Neural progenitor cell (in vitro differentiated cells): ENCODE data around the gene CDH23. TPM values are rescaled to one million over a fixed set of nuclear protein-coding genes. Genes with fewer than 3 reads are reported as not detected.

Experiments used
- DNase-seq: peaks from one replicate; pipeline ENCODE4 v3.0.0-alpha.2; 2016; ENCODE audit warnings: low spot score
- H2AFZ ChIP-seq: fragments of 200-600 bp; sonication (generic); replicated peaks from 2 replicates; pipeline ENCODE4 v1.6.1; 2016; ENCODE audit warnings: antibody characterized with exemption
- H3F3A ChIP-seq: fragments of 200-600 bp; sonication (generic); 2 replicates; pipeline ENCODE4 v1.6.1; 2016; ENCODE audit warnings: antibody characterized with exemption, low read depth
- H3K27ac ChIP-seq: fragments of 200-600 bp; sonication (generic); 2 replicates; pipeline ENCODE4 v1.5.1; 2016; ENCODE audit warnings: mild to moderate bottlenecking
- H3K27me3 ChIP-seq: fragments of 200-600 bp; sonication (generic); 2 replicates; pipeline ENCODE4 v1.6.1; 2016; ENCODE audit warnings: mild to moderate bottlenecking, moderate library complexity
- H3K36me3 ChIP-seq: fragments of 200-600 bp; sonication (generic); 2 replicates; pipeline ENCODE4 v1.5.1; 2016
- H3K4me1 ChIP-seq: fragments of 200-600 bp; sonication (generic); 2 replicates; pipeline ENCODE4 v1.6.1; 2016; ENCODE audit warnings: mixed run types
- H3K4me2 ChIP-seq: fragments of 200-600 bp; sonication (generic); 2 replicates; pipeline ENCODE4 v1.6.1; 2016
- H3K4me3 ChIP-seq: fragments of 200-600 bp; sonication (generic); 2 replicates; pipeline ENCODE4 v1.5.1; 2016
- H3K79me2 ChIP-seq: fragments of 200-600 bp; sonication (generic); 2 replicates; pipeline ENCODE4 v1.6.1; 2016; ENCODE audit warnings: low read depth
- H3K9ac ChIP-seq: fragments of 200-600 bp; sonication (generic); 2 replicates; pipeline ENCODE4 v1.6.1; 2016
- H3K9me3 ChIP-seq: fragments of 200-600 bp; sonication (generic); 2 replicates; pipeline ENCODE4 v1.5.1; 2016; ENCODE audit warnings: low read depth
- H4K20me1 ChIP-seq: fragments of 200-600 bp; sonication (generic); 2 replicates; pipeline ENCODE4 v1.6.1; 2016; ENCODE audit warnings: low read depth
- H3K27ac Mint-ChIP-seq: 3 replicates; pipeline ENCODE4 v1.8.0; 2021; ENCODE audit warnings: mixed read lengths
- H3K27me3 Mint-ChIP-seq: 2 replicates; pipeline ENCODE4 v1.8.0; 2022; ENCODE audit warnings: low read depth, mild to moderate bottlenecking, inconsistent platforms, moderate library complexity, mixed read lengths; ENCODE audit not compliant: insufficient read depth
- H3K36me3 Mint-ChIP-seq: 3 replicates; pipeline ENCODE4 v1.8.0; 2021; ENCODE audit warnings: mixed read lengths
- H3K4me1 Mint-ChIP-seq: 3 replicates; pipeline ENCODE4 v1.8.0; 2021; ENCODE audit warnings: mixed read lengths
- H3K4me3 Mint-ChIP-seq: 3 replicates; pipeline ENCODE4 v1.8.0; 2021; ENCODE audit warnings: mild to moderate bottlenecking, moderate library complexity, mixed read lengths
- H3K9me3 Mint-ChIP-seq: 3 replicates; pipeline ENCODE4 v1.8.0; 2020; ENCODE audit warnings: mixed read lengths
- CTCF ChIP-seq: fragments of 200-600 bp; sonication (generic); IDR thresholded peaks from 2 replicates; pipeline ENCODE4 v1.5.1; 2017; ENCODE audit warnings: antibody characterized with exemption, mild to moderate bottlenecking
- EZH2 ChIP-seq: fragments of 200-600 bp; sonication (generic); IDR thresholded peaks from 2 replicates; pipeline ENCODE4 v1.6.1; 2017; ENCODE audit warnings: antibody characterized with exemption, mild to moderate bottlenecking, moderate library complexity
- EZH2phosphoT487 ChIP-seq: fragments of 200-600 bp; sonication (generic); IDR thresholded peaks from 2 replicates; pipeline ENCODE4 v1.6.1; 2017; ENCODE audit warnings: antibody characterized with exemption
- total RNA-seq: library from RNA; depleted of rRNA; stranded (reverse); fragments of >200 nt; gene quantifications from 2 replicates; pipeline ENCODE4 v1.2.3, GENCODE V29; 2015; ENCODE audit warnings: low replicate concordance

The CDH23 gene
- total RNA-seq, 1 donor from 2014 or later: 5.9 TPM

- TF ChIP-seq EZH2phosphoT487 (no peak), EZH2 (no peak), CTCF (no peak)
- no peaks in the 10 kb centered on the region for H3K9me3 Mint-ChIP-seq
These were observed 66.4 kb downstream of the CDH23 start for GRCh38 chr10:71463111-71463510.

GRCh38 chr10:71465551-71466252 lies 69.0 kb downstream of the CDH23 start:
- Mint-ChIP-seq H3K27ac (no peak overlapping the region), H3K27me3 (peaks cover 7% of the 10 kb centered on the region), H3K4me1 (peaks cover 4% of the 10 kb centered on the region), H3K36me3 (no peaks in the 10 kb centered on the region), H3K4me3 (no peak overlapping the region), H3K9me3 (no peaks in the 10 kb centered on the region)
- no peak overlapping the region for H3K9ac ChIP-seq
- H3K4me3 ChIP-seq: no peak overlapping the region
- no peaks in the 10 kb centered on the region for H3K9me3 ChIP-seq
- H3K4me1 ChIP-seq: peaks cover 7% of the 10 kb centered on the region
- H3F3A ChIP-seq: no peaks in the 10 kb centered on the region
- no peaks in the 10 kb centered on the region for H3K27me3 ChIP-seq
- no peaks in the 10 kb centered on the region for H3K36me3 ChIP-seq
- H4K20me1 ChIP-seq: no peaks in the 10 kb centered on the region
- DNase-seq: no peak
- H3K79me2 ChIP-seq: no peaks in the 10 kb centered on the region
- H2AFZ ChIP-seq: no peak overlapping the region
- TF ChIP-seq EZH2phosphoT487: no peak
- no peak for TF ChIP-seq EZH2
- TF ChIP-seq CTCF: no peak
- H3K4me2 ChIP-seq: no peak overlapping the region
- H3K27ac ChIP-seq: no peak overlapping the region

More at GRCh38 chr10:71463111-71463510, 66.4 kb downstream of the CDH23 start:
- Histone ChIP-seq H2AFZ (no peak overlapping the region), H3K4me1 (peaks cover 7% of the 10 kb centered on the region), H4K20me1 (no peaks in the 10 kb centered on the region), H3K36me3 (no peaks in the 10 kb centered on the region), H3K4me3 (no peak overlapping the region), H3K27ac (no peak overlapping the region), H3K27me3 (no peaks in the 10 kb centered on the region), H3K9me3 (no peaks in the 10 kb centered on the region), H3K9ac (no peak overlapping the region), H3K79me2 (no peaks in the 10 kb centered on the region), H3K4me2 (no peak overlapping the region), H3F3A (no peaks in the 10 kb centered on the region)
- Mint-ChIP-seq H3K27me3 (peaks cover 7% of the 10 kb centered on the region), H3K36me3 (no peaks in the 10 kb centered on the region), H3K4me1 (peaks cover 4% of the 10 kb centered on the region), H3K27ac (no peak overlapping the region), H3K4me3 (no peak overlapping the region)
- DNase-seq: no peak

- Mint-ChIP-seq H3K4me3 (no peak overlapping the region), H3K36me3 (no peaks in the 10 kb centered on the region), H3K27ac (no peak overlapping the region), H3K4me1 (peaks cover 4% of the 10 kb centered on the region), H3K9me3 (no peaks in the 10 kb centered on the region), H3K27me3 (peaks cover 7% of the 10 kb centered on the region)
- Histone ChIP-seq H3K27me3 (no peaks in the 10 kb centered on the region), H3K27ac (no peak overlapping the region), H3K4me1 (peaks cover 7% of the 10 kb centered on the region), H3K9ac (no peak overlapping the region), H3K4me3 (no peak overlapping the region), H4K20me1 (no peaks in the 10 kb centered on the region), H2AFZ (no peak overlapping the region), H3K79me2 (no peaks in the 10 kb centered on the region), H3K9me3 (no peaks in the 10 kb centered on the region), H3K36me3 (no peaks in the 10 kb centered on the region), H3F3A (no peaks in the 10 kb centered on the region), H3K4me2 (no peak overlapping the region)
- no peak for TF ChIP-seq EZH2
- TF ChIP-seq EZH2phosphoT487: no peak
- no peak for TF ChIP-seq CTCF
- no peak for DNase-seq
These were observed 69.6 kb downstream of the CDH23 start for GRCh38 chr10:71466330-71466729.
